Panc1 (cell line): ENCODE results near the gene RFX8.

Experiments used
- CTCF ChIP-seq: fragments of 450-650 bp; IDR thresholded peaks from 2 replicates; pipeline ENCODE4 v1.5.1; 2017; ENCODE audit warnings: mild to moderate bottlenecking
- POLR2AphosphoS5 ChIP-seq: IDR thresholded peaks from 2 replicates; pipeline ENCODE4 v1.6.1; 2012; ENCODE audit warnings: mild to moderate bottlenecking, low read depth, low read length, moderate library complexity
- SIN3A ChIP-seq: IDR thresholded peaks from 2 replicates; pipeline ENCODE4 v1.6.1; 2012; ENCODE audit warnings: low read depth, mild to moderate bottlenecking, low read length, moderate library complexity, borderline replicate concordance; ENCODE audit not compliant: insufficient read depth
- TF ChIP-seq, protein P1 (sequence below), 2 experiments: IDR thresholded peaks; 2 replicates each; pipeline ENCODE4 v1.6.1; 2011 to 2012; ENCODE audit warnings: low read depth in 2 of 2, control low read depth in 1 of 2, low read length in 1 of 2, mild to moderate bottlenecking in 1 of 2, moderate library complexity in 1 of 2; ENCODE audit not compliant: insufficient read depth in 1 of 2

DNA sequence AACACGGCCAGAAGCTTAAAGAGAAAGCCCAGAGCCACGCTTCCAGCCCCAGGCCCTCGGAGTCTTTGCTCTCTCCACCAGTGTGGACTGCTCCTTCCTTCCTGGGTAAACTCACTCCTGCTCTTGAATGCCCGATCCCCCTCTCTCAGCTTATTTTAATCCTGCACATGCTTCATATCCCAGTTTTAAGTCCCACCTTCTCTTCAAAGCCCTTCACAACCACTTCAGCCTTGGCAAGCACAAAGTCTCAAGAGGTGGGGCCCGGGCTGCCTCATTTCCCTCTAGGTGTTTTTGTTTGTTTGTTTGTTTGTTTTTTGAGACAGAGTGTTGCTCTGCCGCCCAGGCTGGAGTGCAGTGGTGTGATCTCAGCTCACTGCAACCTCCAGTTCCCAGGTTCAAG is 66.0 kb downstream of the RFX8 start:
- no peak for TF ChIP-seq POLR2AphosphoS5
- TF ChIP-seq CTCF, result no peak
- TF ChIP-seq, protein P1, sequence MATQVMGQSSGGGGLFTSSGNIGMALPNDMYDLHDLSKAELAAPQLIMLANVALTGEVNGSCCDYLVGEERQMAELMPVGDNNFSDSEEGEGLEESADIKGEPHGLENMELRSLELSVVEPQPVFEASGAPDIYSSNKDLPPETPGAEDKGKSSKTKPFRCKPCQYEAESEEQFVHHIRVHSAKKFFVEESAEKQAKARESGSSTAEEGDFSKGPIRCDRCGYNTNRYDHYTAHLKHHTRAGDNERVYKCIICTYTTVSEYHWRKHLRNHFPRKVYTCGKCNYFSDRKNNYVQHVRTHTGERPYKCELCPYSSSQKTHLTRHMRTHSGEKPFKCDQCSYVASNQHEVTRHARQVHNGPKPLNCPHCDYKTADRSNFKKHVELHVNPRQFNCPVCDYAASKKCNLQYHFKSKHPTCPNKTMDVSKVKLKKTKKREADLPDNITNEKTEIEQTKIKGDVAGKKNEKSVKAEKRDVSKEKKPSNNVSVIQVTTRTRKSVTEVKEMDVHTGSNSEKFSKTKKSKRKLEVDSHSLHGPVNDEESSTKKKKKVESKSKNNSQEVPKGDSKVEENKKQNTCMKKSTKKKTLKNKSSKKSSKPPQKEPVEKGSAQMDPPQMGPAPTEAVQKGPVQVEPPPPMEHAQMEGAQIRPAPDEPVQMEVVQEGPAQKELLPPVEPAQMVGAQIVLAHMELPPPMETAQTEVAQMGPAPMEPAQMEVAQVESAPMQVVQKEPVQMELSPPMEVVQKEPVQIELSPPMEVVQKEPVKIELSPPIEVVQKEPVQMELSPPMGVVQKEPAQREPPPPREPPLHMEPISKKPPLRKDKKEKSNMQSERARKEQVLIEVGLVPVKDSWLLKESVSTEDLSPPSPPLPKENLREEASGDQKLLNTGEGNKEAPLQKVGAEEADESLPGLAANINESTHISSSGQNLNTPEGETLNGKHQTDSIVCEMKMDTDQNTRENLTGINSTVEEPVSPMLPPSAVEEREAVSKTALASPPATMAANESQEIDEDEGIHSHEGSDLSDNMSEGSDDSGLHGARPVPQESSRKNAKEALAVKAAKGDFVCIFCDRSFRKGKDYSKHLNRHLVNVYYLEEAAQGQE (IDR thresholded peaks at IDR 0.05; ENCODE audit: insufficient read depth in 1 of 2, low read depth in 2 of 2, low read length in 1 of 2), result no peak
- TF ChIP-seq SIN3A, result no peak
